GM12878 (cell line): ENCODE results near the gene ATAD3A. TPM values are rescaled to one million over a fixed set of nuclear protein-coding genes. Genes with fewer than 3 reads are reported as not detected.

Experiments
- ATAC-seq: fragments of 200-7000 bp; cut with Tn5 transposase; 3 replicates; pipeline ENCODE4 v1.9.1; 2020; ENCODE audit warnings: mild to moderate bottlenecking, moderate library complexity
- BruUV-seq: library from RNA; stranded (reverse); fragments of 400-500 nt; replicated peaks from 2 replicates; lab custom pipeline; 2021; lab: Mats Ljungman, UMichigan
- CTCF ChIA-PET: fragments of 300-600 bp; sonication (Branson Sonifier 250); formaldehyde crosslinking; extraction: SDS; loops from one replicate; lab custom pipeline; 2021; ENCODE audit warnings: inconsistent platforms; lab: Yijun Ruan, JAX
- POLR2A ChIA-PET: fragments of 350-600 bp; formaldehyde crosslinking; extraction: SDS; loops from one replicate; lab custom pipeline; 2021; ENCODE audit warnings: inconsistent platforms; lab: Charles Lee
- RAD21 ChIA-PET: fragments of 300-600 bp; sonication (Branson Sonifier 250); formaldehyde crosslinking; loops from one replicate; lab custom pipeline; 2023; ENCODE audit warnings: antibody characterized with exemption; ENCODE audit not compliant: unreplicated experiment; lab: Charles Lee
- SMC1A ChIA-PET: fragments of 300-600 bp; sonication (Branson Sonifier 250); formaldehyde crosslinking; loops from one replicate; lab custom pipeline; 2023; ENCODE audit not compliant: unreplicated experiment, uncharacterized antibody; lab: Charles Lee
- DNase-seq: peaks from one replicate; pipeline ENCODE4 v3.0.0-alpha.2; 2011; ENCODE audit warnings: low read depth, low spot score
- FAIRE-seq: peaks from 3 replicates; lab custom pipeline; 2011; peaks lifted over from hg19 to GRCh38; lab: Jason Lieb, UNC
- H2AFZ ChIP-seq: 2 replicates; pipeline ENCODE4 v1.6.0; 2011; ENCODE audit warnings: low read depth, low read length, control low read depth; ENCODE audit not compliant: control insufficient read depth
- H3K27ac ChIP-seq: 2 replicates; pipeline ENCODE4 v1.5.1; 2011; ENCODE audit warnings: control low read depth; ENCODE audit not compliant: control insufficient read depth, insufficient read depth
- H3K27me3 ChIP-seq, 2 experiments: replicated peaks in 1 of 2; 2 replicates each; pipeline versions ENCODE4 v1.6.0 to v1.6.1; 2011; ENCODE audit warnings: low read length in 1 of 2; ENCODE audit not compliant: control insufficient read depth in 2 of 2, insufficient read depth in 2 of 2
- H3K36me3 ChIP-seq, 2 experiments: 2 replicates each; pipeline ENCODE4 v1.5.1; 2011; ENCODE audit warnings: low read length in 1 of 2; ENCODE audit not compliant: control insufficient read depth in 2 of 2, insufficient read depth in 2 of 2
- H3K4me1 ChIP-seq: 2 replicates; pipeline ENCODE4 v1.6.1; 2011; ENCODE audit warnings: mild to moderate bottlenecking, low read length, moderate library complexity, mixed read lengths; ENCODE audit not compliant: control insufficient read depth, insufficient read depth
- H3K4me2 ChIP-seq: 2 replicates; pipeline ENCODE4 v1.6.0; 2011; ENCODE audit warnings: control low read depth; ENCODE audit not compliant: control insufficient read depth, insufficient read depth
- H3K4me3 ChIP-seq: fragments of 200-600 bp; sonication (generic); 2 replicates; pipeline ENCODE4 v1.5.1; 2016
- H3K79me2 ChIP-seq: 2 replicates; pipeline ENCODE4 v1.6.0; 2011; ENCODE audit warnings: low read length; ENCODE audit not compliant: control insufficient read depth, insufficient read depth
- H3K9ac ChIP-seq: 2 replicates; pipeline ENCODE4 v1.8.0; 2011; ENCODE audit warnings: low read length, control low read depth, mixed read lengths; ENCODE audit not compliant: control insufficient read depth, insufficient read depth
- H3K9me3 ChIP-seq: replicated peaks from 3 replicates; pipeline ENCODE4 v1.5.1; 2011; ENCODE audit warnings: mild to moderate bottlenecking, low read length; ENCODE audit not compliant: control insufficient read depth, insufficient read depth
- H4K20me1 ChIP-seq: 2 replicates; pipeline ENCODE4 v1.6.0; 2011; ENCODE audit not compliant: control insufficient read depth, insufficient read depth
- EP300 ChIP-seq, 2 experiments: fragments of 150-350 bp in 1 of 2; IDR thresholded peaks; 2 replicates each; pipeline ENCODE4 v1.6.1; 2011 to 2012; ENCODE audit warnings: low read depth in 2 of 2, low read length in 2 of 2, borderline replicate concordance in 1 of 2, improper control_type of control experiment in 1 of 2, inconsistent platforms in 1 of 2; ENCODE audit not compliant: control insufficient read depth in 1 of 2
- FOXM1 ChIP-seq: IDR thresholded peaks from 2 replicates; pipeline ENCODE4 v1.6.1; 2012; ENCODE audit warnings: low read depth, mild to moderate bottlenecking, inconsistent platforms, low read length, moderate library complexity
- MXI1 ChIP-seq: fragments of 150-350 bp; IDR thresholded peaks from 2 replicates; pipeline ENCODE4 v1.6.1; 2011; ENCODE audit warnings: low read depth, mild to moderate bottlenecking, inconsistent platforms, low read length, improper control_type of control experiment
- POLR2A ChIP-seq: IDR thresholded peaks from 2 replicates; pipeline ENCODE4 v1.6.1; 2011; ENCODE audit warnings: low read depth, mild to moderate bottlenecking, low read length
- RFX5 ChIP-seq: IDR thresholded peaks from 2 replicates; pipeline ENCODE4 v1.6.1; 2011; ENCODE audit warnings: low read depth, low read length, improper control_type of control experiment
- TCF3 ChIP-seq: IDR thresholded peaks from 2 replicates; pipeline ENCODE4 v1.6.1; 2012; ENCODE audit warnings: low read depth, mild to moderate bottlenecking, low read length, borderline replicate concordance; ENCODE audit not compliant: insufficient read depth
- ZNF207 ChIP-seq: fragments of 450-650 bp; IDR thresholded peaks from 2 replicates; pipeline ENCODE4 v1.6.1; 2014; ENCODE audit warnings: antibody characterized with exemption, mild to moderate bottlenecking, borderline replicate concordance
- WGBS: methylation state at CpG from one replicate; pipeline ENCODE4 v1.1.6; 2016; ENCODE audit warnings: low lambda C conversion rate; ENCODE audit not compliant: insufficient replicate concordance, insufficient coverage; ENCODE audit errors: missing lambda C conversion rate; 5-methylcytosine and 5-hydroxymethylcytosine counted together
- in situ Hi-C: fragments of 300-500 bp; cut with MboI; formaldehyde crosslinking; loops from 9 replicates; pipeline ENCODE4 v1.14.3; 2018; ENCODE audit warnings: mixed read lengths
- intact Hi-C: fragments of 100-400 bp; cut with micrococcal nuclease; formaldehyde crosslinking; loops from one replicate; pipeline ENCODE4 v1.14.2; 2022; ENCODE audit not compliant: unreplicated experiment
- polyA plus RNA-seq, 11 experiments: library from polyadenylated mRNA; depleted of rRNA in 4 of 11; unstranded in 6 of 11; stranded (reverse) in 5 of 11; fragments of >200 nt; fragmentation: Nextera tagmentation in 4 of 11; fragmentation: Illumina TruSeq in 1 of 11; extraction: Ambion mirVana in 4 of 11; extraction: Trizol in 1 of 11; gene quantifications; 1 replicate in 1 of 11; 2 replicates in 10 of 11; pipeline versions ENCODE4 v1.2.1 to v1.2.3, GENCODE V29; 2011 to 2016; ENCODE audit warnings: inconsistent platforms in 2 of 11, missing spikeins in 2 of 11, low read depth in 1 of 11
- total RNA-seq, 4 experiments: library from RNA; depleted of rRNA in 3 of 4; stranded (reverse); fragments of >200 nt in 3 of 4; fragmentation: Illumina TruSeq in 1 of 4; extraction: Trizol in 1 of 4; gene quantifications; 2 replicates each; pipeline versions ENCODE4 v1.2.1 to v1.2.3, GENCODE V29; 2013 to 2021
- TF ChIP-seq, protein P1 (sequence below): fragments of 450-650 bp; IDR thresholded peaks from 2 replicates; pipeline ENCODE4 v1.6.1; 2017; ENCODE audit warnings: mild to moderate bottlenecking, low read depth, inconsistent platforms; ENCODE audit not compliant: poor library complexity, severe bottlenecking

Gene ATAD3A
- total and polyA plus RNA-seq, 10 of the 15 experiments (the other 5 are each of a cell fraction or from before 2014, with no cell fraction given) = 0.05 to 93.5 (median 38.9) TPM

DNA sequence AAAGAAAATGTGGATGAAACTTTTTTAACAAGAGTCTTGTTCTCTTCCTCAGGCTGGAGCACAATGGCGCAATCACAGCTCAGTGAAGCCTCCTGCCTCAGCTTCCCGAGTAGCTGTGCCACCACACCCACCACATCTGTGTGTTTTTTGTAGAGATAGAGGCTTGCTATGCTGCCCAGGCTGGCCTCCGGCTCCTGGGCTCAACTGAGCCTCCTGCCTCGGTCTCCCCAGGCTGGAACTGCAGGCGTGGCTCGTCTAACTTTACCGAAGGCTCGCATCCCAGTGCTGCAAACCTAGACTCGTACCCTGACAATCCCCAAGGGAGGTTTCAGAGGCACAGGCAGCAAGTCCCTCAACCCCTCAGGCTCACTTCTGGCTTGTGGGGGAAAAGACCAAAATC is 48.2 kb downstream of the ATAD3A start:
- intact Hi-C loops = no loop called here
- no TSS peak for BruUV-seq
- no peaks in the 10 kb centered on the region for H3K9me3 ChIP-seq
- no peaks in the 10 kb centered on the region; the same call in 1 of the 2 replicates for H4K20me1 ChIP-seq
- ATAC-seq (no peak), DNase-seq (no peak), FAIRE-seq (no peak)
- WGBS = 90% methylated on average over 9 of the region's 9 CpGs
- RAD21 ChIA-PET = no interaction called here
- TF ChIP-seq, protein P1, sequence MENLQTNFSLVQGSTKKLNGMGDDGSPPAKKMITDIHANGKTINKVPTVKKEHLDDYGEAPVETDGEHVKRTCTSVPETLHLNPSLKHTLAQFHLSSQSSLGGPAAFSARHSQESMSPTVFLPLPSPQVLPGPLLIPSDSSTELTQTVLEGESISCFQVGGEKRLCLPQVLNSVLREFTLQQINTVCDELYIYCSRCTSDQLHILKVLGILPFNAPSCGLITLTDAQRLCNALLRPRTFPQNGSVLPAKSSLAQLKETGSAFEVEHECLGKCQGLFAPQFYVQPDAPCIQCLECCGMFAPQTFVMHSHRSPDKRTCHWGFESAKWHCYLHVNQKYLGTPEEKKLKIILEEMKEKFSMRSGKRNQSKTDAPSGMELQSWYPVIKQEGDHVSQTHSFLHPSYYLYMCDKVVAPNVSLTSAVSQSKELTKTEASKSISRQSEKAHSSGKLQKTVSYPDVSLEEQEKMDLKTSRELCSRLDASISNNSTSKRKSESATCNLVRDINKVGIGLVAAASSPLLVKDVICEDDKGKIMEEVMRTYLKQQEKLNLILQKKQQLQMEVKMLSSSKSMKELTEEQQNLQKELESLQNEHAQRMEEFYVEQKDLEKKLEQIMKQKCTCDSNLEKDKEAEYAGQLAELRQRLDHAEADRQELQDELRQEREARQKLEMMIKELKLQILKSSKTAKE = no peak
- no peak for TF ChIP-seq TCF3
- no peak for TF ChIP-seq FOXM1
- TF ChIP-seq POLR2A = peak; percentile 55
- no peak for TF ChIP-seq RFX5
- TF ChIP-seq MXI1 = no peak
- no peak for TF ChIP-seq ZNF207
- no peak for TF ChIP-seq EP300 (IDR thresholded peaks at IDR 0.05; ENCODE audit: borderline replicate concordance in 1 of 2, control insufficient read depth in 1 of 2, low read depth in 2 of 2, low read length in 2 of 2)
- POLR2A ChIA-PET = no interaction called here
- no peak overlapping the region for H3K4me2 ChIP-seq
- in situ Hi-C loops = no loop called here
- no peak overlapping the region for H3K4me3 ChIP-seq
- no peaks in the 10 kb centered on the region for H3K4me1 ChIP-seq
- CTCF ChIA-PET = no interaction called here
- peaks cover 2% of the 10 kb centered on the region for H3K79me2 ChIP-seq
- SMC1A ChIA-PET = no interaction called here
- H3K27me3 ChIP-seq = no peaks in the 10 kb centered on the region
- peaks cover 22 to 27% of the 10 kb centered on the region in 2 experiments; a peak in 3 of 4 replicates for H3K36me3 ChIP-seq
- no peak overlapping the region for H2AFZ ChIP-seq
- no peak overlapping the region for H3K9ac ChIP-seq
- H3K27ac ChIP-seq = no peak overlapping the region
